ENCODE results near the gene MKNK1.

Gene MKNK1

DNA sequence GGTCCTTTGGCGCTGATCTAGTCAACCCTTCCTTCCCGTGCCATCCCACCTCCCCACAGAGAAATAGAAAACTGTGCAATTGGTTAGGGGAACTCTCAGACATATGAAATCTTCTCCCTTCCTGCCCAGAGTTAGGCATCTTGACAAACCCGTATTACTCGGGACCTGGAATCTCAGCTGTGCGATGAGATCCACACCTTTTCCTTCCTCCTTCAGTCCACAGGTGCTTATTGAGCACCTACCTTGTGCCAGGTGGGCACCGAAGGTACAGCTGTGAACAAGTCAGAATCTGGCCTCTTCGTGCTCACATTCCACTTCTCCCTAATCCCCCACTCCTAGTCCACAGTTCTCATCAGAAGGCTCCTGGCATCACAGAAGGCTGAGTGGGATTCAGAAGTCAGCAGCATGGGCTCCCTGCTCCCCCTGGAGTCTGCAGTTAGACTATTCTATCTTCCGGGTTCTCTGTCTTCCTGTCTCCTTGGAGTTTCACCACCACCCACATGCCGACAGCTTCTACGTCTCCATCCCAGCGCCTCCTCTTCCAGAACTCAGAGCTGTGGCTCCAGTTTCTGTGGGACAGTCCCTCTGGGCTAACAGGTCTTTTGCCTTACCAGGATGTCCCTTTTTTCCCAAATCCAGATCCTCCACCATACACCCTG is 75.6 kb downstream of the MKNK1 start:
- TF ChIP-seq GATA1 (IDR thresholded peaks at IDR 0.05; ENCODE audit: low read depth, low read length) (no peak), POLR2A (IDR thresholded peaks at IDR 0.05; ENCODE audit: low read length) (no peak)
- DNase-seq: no peak

DNA sequence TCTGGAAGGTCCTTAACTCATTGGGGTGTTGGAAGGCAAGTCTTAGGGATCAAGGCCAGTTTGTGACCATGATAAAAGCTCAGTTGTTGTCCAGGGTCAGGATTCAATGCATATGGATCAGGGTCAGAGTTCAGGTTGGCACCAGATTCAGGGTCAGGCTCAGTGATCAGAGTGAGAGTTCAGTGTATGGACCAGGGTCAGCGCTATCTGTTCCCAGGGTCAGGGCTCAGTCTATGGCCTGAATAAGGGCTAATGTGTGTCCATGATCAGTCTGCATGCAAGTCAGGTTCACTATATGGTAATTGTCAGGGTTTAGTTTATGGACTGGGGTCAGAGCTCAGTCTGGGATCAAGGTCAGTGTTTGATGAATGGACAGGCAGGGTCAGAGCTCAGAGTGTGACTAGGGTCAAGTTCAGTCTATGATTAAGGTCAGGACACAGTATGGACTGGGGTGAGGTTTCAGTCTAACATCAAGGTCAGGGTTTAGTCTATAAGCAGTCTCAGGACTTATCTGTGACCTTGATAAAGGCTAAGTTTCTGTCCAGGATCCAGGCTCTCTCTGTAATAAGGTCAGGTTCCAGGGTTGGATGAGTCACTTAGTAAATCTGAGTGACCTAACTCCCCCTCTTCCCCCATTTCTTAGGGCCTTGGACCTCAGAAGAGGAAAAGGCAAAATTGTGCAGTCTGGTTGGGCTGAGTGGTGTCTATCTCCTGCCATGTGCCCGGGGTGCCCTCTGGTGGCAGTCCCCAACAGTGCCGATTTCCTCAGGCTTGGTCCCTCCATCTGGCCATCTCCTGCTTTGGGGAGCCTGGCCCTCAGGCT is 76.4 kb downstream of the MKNK1 start:
- TF ChIP-seq GATA1 (IDR thresholded peaks at IDR 0.05; ENCODE audit: low read depth, low read length) (no peak), POLR2A (IDR thresholded peaks at IDR 0.05; ENCODE audit: low read length) (no peak)
- peak; percentile 75 to 87 for DNase-seq

DNA sequence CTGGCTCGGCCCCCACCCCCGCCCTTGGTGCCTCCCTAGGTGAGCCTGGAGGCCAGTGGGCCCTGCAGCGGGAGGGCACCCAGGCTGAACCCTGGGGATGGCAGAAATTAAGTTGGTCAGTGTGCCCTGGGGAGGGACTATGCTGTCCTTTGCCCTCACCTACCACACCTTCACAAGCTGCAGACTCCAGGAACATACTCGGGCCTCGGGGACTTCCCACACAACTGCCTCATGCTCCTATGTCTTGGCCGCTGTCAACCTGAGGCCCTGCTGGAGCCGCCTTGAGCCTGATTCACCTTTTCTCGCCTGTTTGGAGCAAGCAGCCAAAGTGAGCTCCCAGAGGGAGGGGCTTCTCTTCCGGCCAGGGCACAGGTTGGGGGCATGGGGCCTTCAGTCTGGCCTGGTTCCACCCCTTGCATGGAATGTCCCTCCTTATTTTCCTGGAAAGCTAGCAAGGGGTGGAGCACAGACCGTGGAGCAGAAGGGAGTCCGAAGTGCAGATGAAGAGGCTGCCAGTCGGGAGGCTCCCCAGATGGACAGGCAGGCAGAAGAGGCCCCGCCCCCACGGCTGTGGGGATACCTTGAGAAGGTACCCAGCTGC is 77.3 kb downstream of the MKNK1 start:
- DNase-seq: no peak
- TF ChIP-seq POLR2A (IDR thresholded peaks at IDR 0.05; ENCODE audit: low read length) (no peak), GATA1 (IDR thresholded peaks at IDR 0.05; ENCODE audit: low read depth, low read length) (no peak)

DNA sequence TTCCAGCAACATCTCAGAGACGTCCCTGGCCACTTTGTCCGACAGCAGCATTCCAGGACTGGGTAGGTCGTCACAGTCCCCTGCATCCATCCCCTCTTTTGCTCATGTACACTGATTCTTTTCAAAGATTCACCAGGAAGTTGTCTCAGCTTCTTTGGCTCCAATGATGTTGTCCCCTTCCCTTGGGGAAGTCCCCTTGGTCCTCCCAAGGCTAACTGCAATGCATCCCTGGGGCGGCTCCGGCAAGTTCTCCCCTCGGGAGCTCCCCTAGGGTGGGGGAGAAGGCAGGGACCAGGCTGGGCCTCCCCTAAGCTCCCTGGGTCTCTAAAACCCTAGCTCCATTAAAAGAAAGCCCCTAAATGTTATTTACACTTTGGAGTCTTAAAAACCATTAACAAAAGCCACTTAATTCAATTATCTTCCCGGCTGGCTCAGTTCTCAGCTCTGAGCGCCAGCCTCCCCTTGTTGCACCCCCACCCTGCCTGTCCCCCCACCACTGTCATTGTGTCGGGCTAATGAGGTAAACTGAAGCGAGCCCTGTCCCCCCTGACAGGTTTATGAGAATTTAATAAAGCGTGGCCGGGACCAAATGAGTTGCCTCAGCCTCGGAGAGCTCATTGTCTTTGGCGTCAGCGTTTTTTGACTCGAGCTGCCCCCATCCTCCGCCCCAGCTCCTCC is 77.9 kb downstream of the MKNK1 start:
- TF ChIP-seq GATA1 (IDR thresholded peaks at IDR 0.05; ENCODE audit: low read depth, low read length): no peak
- DNase-seq: no peak

DNA sequence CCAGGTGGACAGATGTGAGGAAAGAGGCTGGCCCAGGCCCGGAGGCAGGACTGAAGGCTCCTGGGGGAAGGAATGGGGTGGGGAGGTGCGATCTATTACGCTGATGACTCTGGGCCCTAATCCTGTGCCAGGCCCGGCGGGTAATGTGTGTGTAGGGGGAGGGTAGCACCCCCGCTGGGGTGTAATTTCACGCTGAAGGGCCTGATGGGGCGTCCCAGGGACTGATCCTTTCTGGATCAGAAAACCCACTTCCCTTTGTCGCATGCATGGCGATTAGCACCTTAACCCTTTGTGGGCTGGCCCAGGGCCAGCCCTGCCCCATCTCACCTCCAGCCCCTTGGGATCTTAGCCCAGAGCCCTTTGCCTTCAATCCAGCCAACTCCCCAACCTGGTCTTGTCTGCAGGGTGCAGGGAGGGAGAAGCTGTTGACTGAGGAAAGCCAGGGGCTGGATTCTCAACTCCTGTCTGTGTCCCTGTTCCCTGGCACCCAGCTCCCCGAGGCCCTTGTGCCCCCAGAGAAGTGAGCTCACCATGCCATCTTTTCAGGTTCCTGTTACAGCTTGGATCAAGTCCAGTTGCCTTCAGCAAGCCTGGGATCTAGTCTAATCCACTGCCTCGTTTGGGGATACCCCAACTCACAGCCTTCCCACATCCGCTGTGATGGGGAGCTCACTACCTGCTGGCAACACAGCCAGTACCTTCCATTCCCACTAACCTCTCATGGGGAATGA is 78.7 kb downstream of the MKNK1 start:
- TF ChIP-seq GATA1 (IDR thresholded peaks at IDR 0.05; ENCODE audit: low read depth, low read length) (no peak), POLR2A (IDR thresholded peaks at IDR 0.05; ENCODE audit: low read length) (no peak)
- no peak for DNase-seq

DNA sequence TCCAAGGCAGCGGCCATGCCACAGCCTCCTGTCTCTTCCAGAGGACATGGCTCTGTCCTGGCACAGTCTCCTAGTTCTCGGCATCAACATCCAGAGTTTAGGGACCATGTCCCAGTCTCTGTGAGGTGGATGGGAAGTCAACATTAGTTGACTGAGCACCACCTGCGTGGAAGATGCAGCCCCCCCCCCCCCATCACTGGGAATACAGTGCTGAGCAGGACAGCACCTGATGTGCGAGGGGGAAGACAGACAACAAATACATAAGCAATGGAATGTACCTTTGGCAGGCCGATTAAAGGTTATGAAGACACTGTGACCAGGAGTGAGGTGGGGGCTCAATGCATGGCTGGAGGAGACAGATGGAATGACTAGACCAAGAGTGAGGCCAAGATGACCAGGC is 79.2 kb downstream of the MKNK1 start:
- DNase-seq: no peak
- TF ChIP-seq POLR2A (IDR thresholded peaks at IDR 0.05; ENCODE audit: low read length): no peak
- TF ChIP-seq GATA1 (IDR thresholded peaks at IDR 0.05; ENCODE audit: low read depth, low read length): no peak

DNA sequence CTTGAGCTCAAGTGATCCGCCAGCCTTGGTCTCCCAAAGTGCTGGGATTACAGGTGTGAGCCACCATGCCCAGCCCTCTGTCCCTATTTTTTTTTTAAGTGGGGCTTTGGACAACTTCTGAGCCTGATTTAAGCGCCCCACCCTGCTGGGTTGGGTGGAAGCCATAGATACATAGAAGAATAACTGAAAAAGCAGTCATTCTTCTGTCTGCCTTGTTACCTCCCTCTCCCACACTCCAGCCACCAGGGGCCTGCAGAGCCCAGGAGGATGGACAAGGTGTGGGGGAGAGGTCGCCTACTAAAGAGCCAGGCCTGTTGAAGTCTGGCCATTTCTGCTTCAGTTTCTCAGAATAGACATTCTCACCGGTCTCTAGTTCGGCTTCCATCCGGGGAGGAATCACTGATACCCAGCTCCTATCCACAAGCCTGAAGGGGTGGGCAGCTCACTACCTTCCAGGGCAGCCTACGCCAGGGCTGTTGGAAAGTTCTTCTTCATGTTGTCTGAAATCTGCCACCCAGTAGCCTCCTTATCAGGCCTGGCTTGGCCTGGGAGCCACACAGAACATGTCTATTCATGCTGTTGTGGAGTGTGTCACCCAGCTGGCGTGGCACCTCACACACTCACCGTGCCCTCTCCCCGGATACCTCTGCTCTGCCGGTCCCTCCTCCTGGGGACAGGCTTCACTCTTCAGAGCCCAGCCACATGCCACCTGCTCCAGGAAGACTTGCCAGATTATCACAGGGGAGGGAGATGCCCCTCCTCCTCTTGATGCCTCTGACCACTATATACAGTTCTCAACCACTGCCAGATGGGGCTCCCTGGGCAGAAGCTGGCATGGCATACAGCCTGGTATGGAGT is 80.3 kb downstream of the MKNK1 start:
- peak; percentile 32 to 33 for DNase-seq
- TF ChIP-seq GATA1 (IDR thresholded peaks at IDR 0.05; ENCODE audit: low read depth, low read length) (no peak), POLR2A (IDR thresholded peaks at IDR 0.05; ENCODE audit: low read length) (no peak)

DNA sequence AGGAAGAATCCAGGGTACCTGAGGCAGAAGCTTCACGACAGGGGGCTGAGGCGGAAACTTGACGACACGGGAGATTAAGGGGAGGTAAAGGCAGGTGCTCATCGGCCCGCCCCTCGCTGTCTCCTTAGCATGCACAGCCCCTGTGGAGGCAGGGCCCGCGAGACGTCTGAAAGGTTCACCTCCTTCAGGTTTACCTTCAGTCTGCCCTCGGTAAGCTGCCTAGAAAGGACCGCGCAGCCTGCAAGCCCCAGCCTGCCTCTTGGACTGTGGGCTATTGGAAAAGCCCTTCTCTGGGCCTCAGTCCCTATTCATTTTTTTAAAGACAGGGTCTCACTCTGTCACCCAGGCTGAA is 81.1 kb downstream of the MKNK1 start:
- TF ChIP-seq GATA1 (IDR thresholded peaks at IDR 0.05; ENCODE audit: low read depth, low read length) (no peak), POLR2A (IDR thresholded peaks at IDR 0.05; ENCODE audit: low read length) (no peak)
- peak in 1 of 2 experiments; percentile 47 for DNase-seq

DNA sequence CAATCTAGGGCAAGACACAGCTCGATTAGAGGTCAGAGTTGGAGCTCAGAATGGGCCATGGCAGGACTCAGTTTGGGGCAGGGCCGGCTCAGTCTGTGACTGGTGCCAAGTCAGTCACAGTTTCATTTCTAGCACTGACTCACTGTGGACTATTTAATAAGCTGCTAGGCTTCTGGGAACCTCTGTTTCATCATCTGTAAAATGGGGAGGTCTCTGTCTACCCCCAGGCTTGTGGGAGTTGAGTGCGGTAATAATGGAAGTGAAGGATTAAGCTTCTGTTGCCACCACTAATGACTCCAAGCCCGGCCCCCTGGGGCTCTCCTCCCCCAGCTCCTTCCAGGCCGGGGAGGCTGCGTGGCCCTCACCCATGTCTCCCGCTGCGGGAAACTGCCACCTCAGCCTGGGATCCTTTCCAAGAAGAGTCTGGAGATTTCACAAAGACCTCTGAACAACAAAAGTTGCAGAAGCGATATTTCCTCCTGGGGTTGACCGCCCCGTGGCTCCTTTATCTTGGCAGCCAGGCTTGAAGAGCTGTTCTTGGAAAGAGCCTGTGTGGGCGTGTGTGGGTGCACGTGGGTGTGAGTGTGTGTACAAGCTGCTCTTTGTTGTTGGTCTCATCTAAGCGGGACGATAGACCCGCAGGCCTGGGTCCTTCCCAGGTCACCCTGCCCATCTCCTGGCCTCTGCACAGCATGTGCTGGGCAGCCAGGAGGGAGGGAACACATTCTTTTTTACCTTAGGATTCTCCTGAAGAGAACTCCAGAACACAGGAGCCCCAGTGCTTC is 81.7 kb downstream of the MKNK1 start:
- peak; percentile 87 to 91 for DNase-seq
- TF ChIP-seq POLR2A (IDR thresholded peaks at IDR 0.05; ENCODE audit: low read length) (no peak), GATA1 (IDR thresholded peaks at IDR 0.05; ENCODE audit: low read depth, low read length) (no peak)

DNA sequence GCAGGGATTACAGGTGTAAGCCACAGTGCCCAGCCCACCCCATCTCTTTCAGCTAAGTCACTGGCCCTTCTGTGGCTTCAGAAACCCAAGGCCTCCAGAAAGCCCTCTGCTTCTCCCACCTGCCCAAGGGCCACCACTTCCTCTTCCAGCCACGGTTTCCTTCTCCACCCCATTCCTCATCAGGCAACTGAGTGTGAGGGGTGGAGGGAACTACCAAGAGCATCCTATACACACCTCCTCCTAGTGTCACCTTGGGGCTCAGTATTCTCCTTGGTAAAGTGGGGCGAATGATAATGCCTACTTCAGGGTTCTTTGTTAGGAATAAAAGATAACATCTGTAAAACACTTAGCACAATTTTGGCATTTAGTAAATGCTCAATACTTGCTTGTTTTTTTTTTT is 82.7 kb downstream of the MKNK1 start:
- TF ChIP-seq GATA1 (IDR thresholded peaks at IDR 0.05; ENCODE audit: low read depth, low read length) (no peak), POLR2A (IDR thresholded peaks at IDR 0.05; ENCODE audit: low read length) (no peak)
- no peak for DNase-seq

DNA sequence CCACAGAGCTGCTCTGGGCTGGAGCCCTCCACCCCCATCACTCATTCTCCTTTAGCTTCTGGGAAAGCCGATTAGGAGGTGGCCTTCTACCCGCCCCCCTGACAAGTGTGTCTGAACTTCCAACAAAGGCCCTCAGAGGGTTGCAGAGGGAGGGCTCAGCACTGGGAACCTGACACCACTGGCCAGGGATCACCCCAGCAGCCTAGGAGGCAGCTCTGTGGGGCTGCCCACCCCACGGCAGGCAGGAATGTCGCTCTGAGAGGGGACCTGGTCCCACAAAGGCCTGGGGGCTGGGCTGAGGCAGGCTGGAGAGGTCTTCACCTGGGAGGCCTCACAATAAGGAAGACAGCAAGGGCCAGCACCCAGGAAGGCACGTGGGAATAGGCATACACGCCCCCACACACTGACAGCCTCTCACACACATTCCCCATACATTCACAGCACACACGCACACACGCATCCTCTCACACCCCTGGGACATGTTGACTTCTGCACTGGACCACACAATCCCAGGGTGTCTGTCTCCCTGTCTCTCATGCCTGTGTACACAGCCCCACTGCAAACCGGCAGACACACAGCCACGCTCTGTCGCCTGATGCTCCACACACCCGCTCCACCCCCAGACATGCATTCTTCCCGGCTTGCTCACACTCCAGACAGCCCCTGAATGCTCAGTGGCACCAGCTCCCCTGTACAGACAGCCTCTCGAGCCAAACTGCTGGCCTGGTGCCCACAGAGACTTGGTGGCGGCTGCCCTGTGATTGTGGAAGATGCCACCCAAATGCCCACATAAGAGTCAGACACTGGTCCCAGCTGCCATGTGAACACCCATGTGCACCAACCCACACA is 83.8 kb downstream of the MKNK1 start:
- DNase-seq: no peak
- TF ChIP-seq POLR2A (IDR thresholded peaks at IDR 0.05; ENCODE audit: low read length) (no peak), GATA1 (IDR thresholded peaks at IDR 0.05; ENCODE audit: low read depth, low read length) (no peak)
